GM23338 (cell line): ENCODE results near the gene TRPM2. TPM values are rescaled to one million over a fixed set of nuclear protein-coding genes. Genes with fewer than 3 reads are reported as not detected.

Experiments used
- ATAC-seq: fragments of 200-7000 bp; cut with Tn5 transposase; 3 replicates; pipeline ENCODE4 v1.9.1; 2020
- DNase-seq: peaks from one replicate; pipeline ENCODE4 v3.0.0-alpha.2; 2015; ENCODE audit warnings: low spot score
- H2AFZ ChIP-seq: fragments of 200-600 bp; sonication (generic); 2 replicates; pipeline ENCODE4 v1.8.0; 2016; ENCODE audit warnings: antibody characterized with exemption, mild to moderate bottlenecking, moderate library complexity
- H3F3A ChIP-seq: fragments of 200-600 bp; sonication (generic); replicated peaks from 2 replicates; pipeline ENCODE4 v1.8.0; 2017; ENCODE audit warnings: antibody characterized with exemption, mixed run types, low read depth
- H3K27ac ChIP-seq: fragments of 200-600 bp; sonication (generic); 2 replicates; pipeline ENCODE4 v1.6.1; 2016; ENCODE audit warnings: low read depth
- H3K27me3 ChIP-seq: fragments of 200-600 bp; sonication (generic); 2 replicates; pipeline ENCODE4 v1.8.0; 2016; ENCODE audit warnings: mild to moderate bottlenecking, mixed run types, moderate library complexity; ENCODE audit not compliant: insufficient read depth
- H3K36me3 ChIP-seq: fragments of 200-600 bp; sonication (generic); 2 replicates; pipeline ENCODE4 v1.8.0; 2016; ENCODE audit warnings: mild to moderate bottlenecking; ENCODE audit not compliant: insufficient read depth
- H3K4me1 ChIP-seq: fragments of 200-600 bp; sonication (generic); 2 replicates; pipeline ENCODE4 v1.8.0; 2016; ENCODE audit warnings: mild to moderate bottlenecking, moderate library complexity; ENCODE audit not compliant: insufficient read depth
- H3K4me2 ChIP-seq: fragments of 200-600 bp; sonication (generic); 2 replicates; pipeline ENCODE4 v1.7.1; 2017; ENCODE audit warnings: mixed run types
- H3K4me3 ChIP-seq: fragments of 200-600 bp; sonication (generic); 2 replicates; pipeline ENCODE4 v1.6.1; 2016; ENCODE audit warnings: mixed run types
- H3K79me2 ChIP-seq: fragments of 200-600 bp; sonication (generic); replicated peaks from 2 replicates; pipeline ENCODE4 v1.8.0; 2017; ENCODE audit warnings: mild to moderate bottlenecking; ENCODE audit not compliant: insufficient read depth
- H3K9me2 ChIP-seq: fragments of 200-600 bp; sonication (generic); 2 replicates; pipeline ENCODE4 v1.8.0; 2017; ENCODE audit not compliant: insufficient read depth
- H4K20me1 ChIP-seq: fragments of 200-600 bp; sonication (generic); replicated peaks from 2 replicates; pipeline ENCODE4 v1.8.0; 2017; ENCODE audit warnings: mild to moderate bottlenecking; ENCODE audit not compliant: insufficient read depth
- H3K27ac Mint-ChIP-seq: 2 replicates; pipeline ENCODE4 v1.8.0; 2020; ENCODE audit warnings: inconsistent platforms, mild to moderate bottlenecking, moderate library complexity, mixed read lengths
- H3K27me3 Mint-ChIP-seq: 3 replicates; pipeline ENCODE4 v1.8.0; 2022; ENCODE audit warnings: low read depth, mild to moderate bottlenecking, moderate library complexity, mixed read lengths, inconsistent platforms; ENCODE audit not compliant: insufficient read depth, poor library complexity
- H3K36me3 Mint-ChIP-seq: 3 replicates; pipeline ENCODE4 v1.8.0; 2021; ENCODE audit warnings: low read depth, mild to moderate bottlenecking, inconsistent platforms, moderate library complexity, mixed read lengths
- H3K4me1 Mint-ChIP-seq: 3 replicates; pipeline ENCODE4 v1.8.0; 2020; ENCODE audit warnings: mild to moderate bottlenecking, inconsistent platforms, mixed read lengths
- H3K4me3 Mint-ChIP-seq: 3 replicates; pipeline ENCODE4 v1.8.0; 2021; ENCODE audit warnings: moderate library complexity, mild to moderate bottlenecking, inconsistent platforms, mixed read lengths
- H3K9me3 Mint-ChIP-seq: 3 replicates; pipeline ENCODE4 v1.8.0; 2020; ENCODE audit warnings: moderate library complexity, mild to moderate bottlenecking, inconsistent platforms, mixed read lengths
- CREB1 ChIP-seq: fragments of 250-450 bp; sonication (Bioruptor Pico); IDR thresholded peaks from 2 replicates; pipeline ENCODE4 v1.5.0; 2020; ENCODE audit warnings: low read depth, mild to moderate bottlenecking, moderate library complexity
- CTCF ChIP-seq, 2 experiments: fragments of 200-600 bp in 1 of 2; sonication (generic) in 1 of 2; conservative IDR thresholded peaks; 2 replicates each; pipeline versions ENCODE4 v1.5.1 to v1.6.1; 2016 to 2017; ENCODE audit warnings: antibody characterized with exemption in 2 of 2, low read depth in 2 of 2, mild to moderate bottlenecking in 2 of 2, moderate library complexity in 1 of 2
- ETS1 ChIP-seq: IDR thresholded peaks from 2 replicates; pipeline ENCODE4 v1.6.1; 2016; ENCODE audit warnings: antibody characterized with exemption
- EZH2 ChIP-seq: fragments of 200-600 bp; sonication (generic); IDR thresholded peaks from one replicate; pipeline ENCODE4 v1.8.0; 2017; ENCODE audit warnings: antibody characterized with exemption, mild to moderate bottlenecking, low read depth; ENCODE audit not compliant: unreplicated experiment
- EZH2phosphoT487 ChIP-seq: fragments of 200-600 bp; sonication (generic); IDR thresholded peaks from one replicate; pipeline ENCODE4 v1.8.1; 2018; ENCODE audit warnings: antibody characterized with exemption; ENCODE audit not compliant: unreplicated experiment
- JUNB ChIP-seq: IDR thresholded peaks from one replicate; pipeline ENCODE4 v1.6.1; 2016; ENCODE audit warnings: antibody characterized with exemption; ENCODE audit not compliant: unreplicated experiment
- NANOG ChIP-seq: IDR thresholded peaks from 2 replicates; pipeline ENCODE4 v1.6.1; 2016; ENCODE audit warnings: antibody characterized with exemption, borderline replicate concordance
- POLR2AphosphoS5 ChIP-seq: IDR thresholded peaks from 2 replicates; pipeline ENCODE4 v1.6.1; 2016; ENCODE audit warnings: antibody characterized with exemption, low read depth
- REST ChIP-seq: IDR thresholded peaks from one replicate; pipeline ENCODE4 v1.6.1; 2018; ENCODE audit warnings: antibody characterized with exemption; ENCODE audit not compliant: unreplicated experiment
- STAT1 ChIP-seq: IDR thresholded peaks from one replicate; pipeline ENCODE4 v1.6.1; 2016; ENCODE audit warnings: antibody characterized with exemption; ENCODE audit not compliant: unreplicated experiment
- ZNF114 ChIP-seq: fragments of 250-450 bp; sonication (Bioruptor Pico); IDR thresholded peaks from 2 replicates; pipeline ENCODE4 v1.5.0; 2020; ENCODE audit warnings: mild to moderate bottlenecking, moderate library complexity
- ZNF331 ChIP-seq: fragments of 250-450 bp; sonication (Bioruptor Pico); IDR thresholded peaks from 2 replicates; pipeline ENCODE4 v1.5.0; 2020; ENCODE audit warnings: low read depth, mild to moderate bottlenecking, moderate library complexity
- ZNF462 ChIP-seq: fragments of 250-450 bp; sonication (Bioruptor Pico); IDR thresholded peaks from 2 replicates; pipeline ENCODE4 v1.5.0; 2020; ENCODE audit warnings: mild to moderate bottlenecking, moderate library complexity
- polyA plus RNA-seq: library from polyadenylated mRNA; unstranded; fragments of >200 nt; fragmentation: Nextera tagmentation; extraction: Ambion mirVana; gene quantifications from 2 replicates; pipeline ENCODE4 v1.2.1, GENCODE V29; 2016
- total RNA-seq: library from RNA; depleted of rRNA; stranded (reverse); fragments of >200 nt; shearing (Covaris generic); gene quantifications from 2 replicates; pipeline ENCODE4 v1.2.3, GENCODE V29; 2014

TRPM2 gene
- total and polyA plus RNA-seq, 2 experiments from 2014 or later: 0.53 to 0.83 TPM

- H4K20me1 ChIP-seq: no peaks in the 10 kb centered on the region
- no peaks in the 10 kb centered on the region for H3K9me2 ChIP-seq
- Mint-ChIP-seq H3K9me3 (peaks cover 2% of the 10 kb centered on the region; the same call in 2 of the 3 replicates), H3K27me3 (peaks cover 2% of the 10 kb centered on the region), H3K4me3 (no peak overlapping the region), H3K36me3 (peaks cover 2% of the 10 kb centered on the region; the same call in 1 of the 3 replicates), H3K27ac (no peak overlapping the region), H3K4me1 (no peaks in the 10 kb centered on the region)
- H3K27ac ChIP-seq: no peak overlapping the region
- no peak for TF ChIP-seq NANOG
- no peak for TF ChIP-seq ZNF114
- TF ChIP-seq ETS1: no peak
- TF ChIP-seq REST: no peak
- TF ChIP-seq EZH2phosphoT487: no peak
- TF ChIP-seq EZH2: no peak
- no peak for TF ChIP-seq CTCF (conservative IDR thresholded peaks at IDR 0.05; ENCODE audit: low read depth in 2 of 2)
- TF ChIP-seq POLR2AphosphoS5: no peak
- TF ChIP-seq CREB1 (CRISPR knock-in tag): no peak
- no peak for TF ChIP-seq JUNB
- no peak for TF ChIP-seq ZNF462
- no peak for TF ChIP-seq ZNF331 (CRISPR knock-in tag)
- no peak for TF ChIP-seq STAT1
- H3K79me2 ChIP-seq: no peaks in the 10 kb centered on the region
- ATAC-seq (no peak), DNase-seq (no peak)
- H3F3A ChIP-seq: no peaks in the 10 kb centered on the region
- no peak overlapping the region for H3K4me2 ChIP-seq
- no peak overlapping the region for H2AFZ ChIP-seq
- H3K4me3 ChIP-seq: no peak overlapping the region
- no peaks in the 10 kb centered on the region for H3K27me3 ChIP-seq
- no peaks in the 10 kb centered on the region for H3K4me1 ChIP-seq
- no peaks in the 10 kb centered on the region for H3K36me3 ChIP-seq
These were observed 82.7 kb downstream of the TRPM2 start for GRCh38 chr21:44436111-44436611.
